Panc1 (cell line): ENCODE data around the gene SVIL. TPM values are rescaled to one million over a fixed set of nuclear protein-coding genes. Genes with fewer than 3 reads are reported as not detected.

Experiments used
- ATAC-seq: fragments of 200-7000 bp; cut with Tn5 transposase; 2 replicates; pipeline ENCODE4 v1.9.1; 2020; ENCODE audit warnings: mild to moderate bottlenecking, moderate library complexity
- BruUV-seq: library from RNA; stranded (reverse); fragments of 400-500 nt; replicated peaks from 2 replicates; lab custom pipeline; 2021; lab: Mats Ljungman, UMichigan
- CTCF ChIA-PET: fragments of 300-600 bp; sonication (Branson Sonifier 250); formaldehyde crosslinking; loops from one replicate; lab custom pipeline; 2022; ENCODE audit warnings: antibody characterized with exemption; lab: Charles Lee
- POLR2A ChIA-PET: fragments of 300-600 bp; sonication (Branson Sonifier 250); formaldehyde crosslinking; loops from one replicate; lab custom pipeline; 2022; ENCODE audit warnings: antibody characterized with exemption; lab: Charles Lee
- DNase-seq: peaks from one replicate; pipeline ENCODE4 v3.0.0-alpha.2; 2010; ENCODE audit warnings: low read depth, low spot score
- H3K27ac ChIP-seq: 2 replicates; pipeline ENCODE4 v1.5.1; 2011; ENCODE audit warnings: mild to moderate bottlenecking, low read length, inconsistent platforms
- H3K27me3 ChIP-seq: fragments of 200-500 bp; sonication (Bioruptor generic); 2 replicates; pipeline ENCODE4 v1.6.0; 2014; ENCODE audit warnings: low read length, inconsistent platforms; ENCODE audit not compliant: control insufficient read depth, insufficient read depth
- H3K36me3 ChIP-seq: fragments of 200-500 bp; sonication (Bioruptor generic); 2 replicates; pipeline ENCODE4 v1.5.1; 2014; ENCODE audit warnings: inconsistent platforms, mild to moderate bottlenecking, low read length, moderate library complexity; ENCODE audit not compliant: control insufficient read depth, insufficient read depth
- H3K4me1 ChIP-seq: 2 replicates; pipeline ENCODE4 v1.5.1; 2011; ENCODE audit warnings: inconsistent platforms, mild to moderate bottlenecking, low read length, moderate library complexity; ENCODE audit not compliant: control insufficient read depth, insufficient read depth
- H3K4me3 ChIP-seq, 2 experiments: 2 replicates each; pipeline ENCODE4 v1.5.1; 2011 to 2012; ENCODE audit warnings: low read depth in 2 of 2, low read length in 2 of 2, mild to moderate bottlenecking in 2 of 2, inconsistent platforms in 1 of 2, moderate library complexity in 1 of 2
- H3K9me3 ChIP-seq: fragments of 200-500 bp; sonication (Bioruptor generic); 2 replicates; pipeline ENCODE4 v1.5.1; 2014; ENCODE audit warnings: low read depth, mild to moderate bottlenecking, inconsistent platforms, low read length, moderate library complexity; ENCODE audit not compliant: control insufficient read depth, insufficient read depth
- CTCF ChIP-seq: fragments of 450-650 bp; IDR thresholded peaks from 2 replicates; pipeline ENCODE4 v1.5.1; 2017; ENCODE audit warnings: mild to moderate bottlenecking
- REST ChIP-seq, 2 experiments: IDR thresholded peaks; 2 replicates each; pipeline ENCODE4 v1.6.1; 2011 to 2012; ENCODE audit warnings: low read depth in 2 of 2, control low read depth in 1 of 2, low read length in 1 of 2, mild to moderate bottlenecking in 1 of 2, moderate library complexity in 1 of 2; ENCODE audit not compliant: insufficient read depth in 1 of 2
- SIN3A ChIP-seq: IDR thresholded peaks from 2 replicates; pipeline ENCODE4 v1.6.1; 2012; ENCODE audit warnings: low read depth, mild to moderate bottlenecking, low read length, moderate library complexity, borderline replicate concordance; ENCODE audit not compliant: insufficient read depth
- TCF7L2 ChIP-seq: IDR thresholded peaks from 2 replicates; pipeline ENCODE4 v1.6.1; 2011; ENCODE audit warnings: mild to moderate bottlenecking, low read depth, low read length, inconsistent platforms
- in situ Hi-C: cut with HindIII; loops from 2 replicates; pipeline ENCODE4 v1.10.0; 2016; ENCODE audit warnings: low sequenced_read_pairs, low pct_unique_long_range_greater_than_20kb
- intact Hi-C: fragments of 100-400 bp; cut with micrococcal nuclease; formaldehyde crosslinking; loops from one replicate; pipeline ENCODE4 v1.10.0; 2022; ENCODE audit not compliant: unreplicated experiment
- total RNA-seq: library from RNA; stranded (reverse); gene quantifications from one replicate; pipeline ENCODE4 v1.2.1, GENCODE V29; 2021; ENCODE audit not compliant: unreplicated experiment

SVIL gene
- total RNA-seq, 1 experiment from 2014 or later = 72.8 TPM

GRCh38 chr10:29650552-29650944 is 15.8 kb upstream of the SVIL start:
- POLR2A ChIA-PET = no interaction called here
- intact Hi-C loops (no loop called here), in situ Hi-C loops (no loop called here)

GRCh38 chr10:29649561-29650551 is 15.1 kb upstream of the SVIL start:
- no peaks in the 10 kb centered on the region for H3K27me3 ChIP-seq
- in situ Hi-C loops (no loop called here), intact Hi-C loops (no loop called here)
- peaks cover 24% of the 10 kb centered on the region for H3K4me1 ChIP-seq
- ATAC-seq (no peak), DNase-seq (no peak)
- CTCF ChIA-PET = no interaction called here
- POLR2A ChIA-PET = no interaction called here
- no peak overlapping the region for H3K4me3 ChIP-seq
- TF ChIP-seq TCF7L2 = no peak
- H3K27ac ChIP-seq = peak overlapping the region; percentile 12; the same call in 1 of the 2 replicates
- BruUV-seq = no TSS peak
- no peaks in the 10 kb centered on the region for H3K9me3 ChIP-seq
- no peaks in the 10 kb centered on the region; the same call in 1 of the 2 replicates for H3K36me3 ChIP-seq

More at GRCh38 chr10:29650552-29650944, 15.8 kb upstream of the SVIL start:
- Histone ChIP-seq H3K36me3 (no peaks in the 10 kb centered on the region; the same call in 1 of the 2 replicates), H3K9me3 (no peaks in the 10 kb centered on the region), H3K4me3 (no peak overlapping the region), H3K27me3 (no peaks in the 10 kb centered on the region), H3K4me1 (peaks cover 24% of the 10 kb centered on the region), H3K27ac (no peak overlapping the region)
- DNase-seq = no peak
- TF ChIP-seq SIN3A (no peak), REST (IDR thresholded peaks at IDR 0.05; ENCODE audit: insufficient read depth in 1 of 2, low read depth in 2 of 2, low read length in 1 of 2) (no peak)
- no peak for ATAC-seq
- no TSS peak for BruUV-seq
- CTCF ChIA-PET = no interaction called here

GRCh38 chr10:29648983-29649268 is 14.2 kb upstream of the SVIL start:
- intact Hi-C loops (no loop called here), in situ Hi-C loops (no loop called here)
- ATAC-seq = peak; percentile 66; the same call in 1 of the 2 replicates
- POLR2A ChIA-PET = no interaction called here
- H3K27ac ChIP-seq = peak overlapping the region; percentile 59; the same call in 1 of the 2 replicates
- no peaks in the 10 kb centered on the region for H3K9me3 ChIP-seq
- H3K4me1 ChIP-seq = peaks cover 24% of the 10 kb centered on the region
- H3K36me3 ChIP-seq = no peaks in the 10 kb centered on the region; the same call in 1 of the 2 replicates
- no TSS peak for BruUV-seq
- TF ChIP-seq CTCF (no peak), REST (IDR thresholded peaks at IDR 0.05; ENCODE audit: insufficient read depth in 1 of 2, low read depth in 2 of 2, low read length in 1 of 2) (no peak), TCF7L2 (no peak)
- CTCF ChIA-PET = interaction anchor here (0.6 to 0.7 kb wide), 2 partner anchors 25 to 1406 kb away, joined by 3 to 4 read pairs; no protein-coding TSS in a partner anchor
- no peak overlapping the region for H3K4me3 ChIP-seq
- DNase-seq = no peak
- no peaks in the 10 kb centered on the region for H3K27me3 ChIP-seq
